OCI-LY1 (cell line): ENCODE data around the gene TICRR.

Source experiments
- H2AFZ ChIP-seq: fragments of 200-600 bp; sonication (generic), shearing (Covaris generic); 2 replicates; pipeline ENCODE4 v1.6.0; 2014; ENCODE audit warnings: antibody characterized with exemption, mild to moderate bottlenecking, low read length
- H3F3A ChIP-seq: fragments of 200-600 bp; sonication (generic), shearing (Covaris generic); 2 replicates; pipeline ENCODE4 v1.6.0; 2014; ENCODE audit warnings: mild to moderate bottlenecking, antibody characterized with exemption, low read length, moderate library complexity; ENCODE audit not compliant: insufficient read depth
- H3K27ac ChIP-seq: fragments of 200-600 bp; sonication (generic); 2 replicates; pipeline ENCODE4 v1.5.1; 2014; ENCODE audit warnings: low read length, mixed run types, mild to moderate bottlenecking, low read depth; ENCODE audit not compliant: poor library complexity, severe bottlenecking
- H3K27me3 ChIP-seq: fragments of 200-600 bp; sonication (generic); 2 replicates; pipeline ENCODE4 v1.6.0; 2014; ENCODE audit warnings: antibody characterized with exemption, mild to moderate bottlenecking, low read length, moderate library complexity; ENCODE audit not compliant: insufficient read depth
- H3K36me3 ChIP-seq: fragments of 200-600 bp; sonication (generic); 2 replicates; pipeline ENCODE4 v1.6.1; 2014; ENCODE audit warnings: mild to moderate bottlenecking, antibody characterized with exemption, low read length, moderate library complexity, mixed read lengths; ENCODE audit not compliant: insufficient read depth
- H3K4me1 ChIP-seq: fragments of 200-600 bp; sonication (generic); 2 replicates; pipeline ENCODE4 v1.5.1; 2014; ENCODE audit warnings: mild to moderate bottlenecking, low read length, moderate library complexity; ENCODE audit not compliant: insufficient read depth, severe bottlenecking
- H3K4me2 ChIP-seq: fragments of 200-600 bp; sonication (generic), shearing (Covaris generic); 2 replicates; pipeline ENCODE4 v1.6.1; 2014; ENCODE audit warnings: low read length
- H3K4me3 ChIP-seq: fragments of 200-600 bp; sonication (generic); 2 replicates; pipeline ENCODE4 v1.5.1; 2014; ENCODE audit warnings: low read length, low read depth, mild to moderate bottlenecking, mixed read lengths; ENCODE audit not compliant: poor library complexity, severe bottlenecking
- H3K79me2 ChIP-seq: fragments of 200-600 bp; shearing (Covaris generic); 2 replicates; pipeline ENCODE4 v1.6.1; 2016; ENCODE audit warnings: mixed run types, low read length, mixed read lengths; ENCODE audit not compliant: insufficient read depth
- H3K9ac ChIP-seq: fragments of 200-600 bp; sonication (generic), shearing (Covaris generic); 2 replicates; pipeline ENCODE4 v1.6.1; 2014; ENCODE audit warnings: mild to moderate bottlenecking, low read length, mixed read lengths
- H3K9me2 ChIP-seq: fragments of 200-600 bp; sonication (generic), shearing (Covaris generic); 2 replicates; pipeline ENCODE4 v1.6.1; 2014; ENCODE audit warnings: low read depth, mild to moderate bottlenecking, low read length, mixed read lengths
- H3K9me3 ChIP-seq: fragments of 200-600 bp; shearing (Covaris generic); 2 replicates; pipeline ENCODE4 v1.6.1; 2014; ENCODE audit warnings: low read length, mixed read lengths
- H4K20me1 ChIP-seq: fragments of 200-600 bp; sonication (generic), shearing (Covaris generic); 2 replicates; pipeline ENCODE4 v1.6.0; 2016; ENCODE audit warnings: mild to moderate bottlenecking, low read length; ENCODE audit not compliant: insufficient read depth
- EZH2 ChIP-seq: fragments of 200-600 bp; sonication (generic), shearing (Covaris generic); IDR thresholded peaks from 2 replicates; pipeline ENCODE4 v1.8.0; 2017; ENCODE audit warnings: borderline replicate concordance, mixed run types, mild to moderate bottlenecking, antibody characterized with exemption, low read length, moderate library complexity, mixed read lengths
- TF ChIP-seq, protein P1 (sequence below): fragments of 200-600 bp; sonication (generic), shearing (Covaris generic); IDR thresholded peaks from 2 replicates; pipeline ENCODE4 v1.5.1; 2017; ENCODE audit warnings: mild to moderate bottlenecking, antibody characterized with exemption, low read length, moderate library complexity, mixed read lengths

The TICRR gene

DNA sequence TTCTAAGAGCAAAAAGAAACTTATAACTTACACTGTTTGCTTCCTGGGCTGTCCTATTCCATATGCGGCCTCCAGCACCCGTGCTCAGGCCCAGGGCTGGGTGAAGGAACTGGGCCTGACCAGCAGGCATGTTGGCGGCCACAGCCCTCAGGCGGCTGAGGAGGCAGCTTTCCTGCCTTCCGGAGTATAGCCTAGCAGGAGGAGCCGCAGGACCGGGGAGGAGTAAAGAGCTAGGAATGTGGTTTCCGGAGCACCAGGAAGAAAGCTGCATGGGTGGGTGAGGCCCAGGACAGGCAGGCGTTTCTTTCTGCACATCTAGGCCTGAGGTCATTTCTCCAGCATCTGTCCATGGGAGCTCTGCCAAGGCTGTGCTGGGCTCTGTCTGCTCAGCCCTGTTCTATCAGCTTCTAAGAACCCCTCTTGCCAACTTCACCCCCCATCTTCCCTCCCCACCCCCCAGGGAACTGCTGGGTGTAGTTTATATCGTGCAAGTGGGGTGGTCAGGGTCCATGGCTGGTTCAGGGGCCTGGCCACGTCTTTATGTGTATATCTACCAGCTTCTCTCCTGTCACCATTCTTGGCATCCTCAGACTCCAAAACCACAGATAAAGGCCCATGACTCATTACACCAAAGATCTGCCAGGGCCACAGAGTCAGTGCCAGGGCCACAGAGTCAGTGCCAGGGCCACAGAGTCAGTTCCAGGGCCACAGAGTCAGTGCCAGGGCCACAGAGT lies 87.8 kb downstream of the TICRR start:
- Histone ChIP-seq H3K9ac (no peak overlapping the region), H3K27ac (no peak overlapping the region), H3K9me3 (no peaks in the 10 kb centered on the region), H3K36me3 (no peaks in the 10 kb centered on the region), H3K27me3 (no peaks in the 10 kb centered on the region), H3K9me2 (no peaks in the 10 kb centered on the region), H4K20me1 (no peaks in the 10 kb centered on the region), H2AFZ (no peak overlapping the region), H3K4me2 (no peak overlapping the region), H3F3A (no peaks in the 10 kb centered on the region), H3K4me3 (no peak overlapping the region), H3K79me2 (no peaks in the 10 kb centered on the region), H3K4me1 (no peaks in the 10 kb centered on the region)
- TF ChIP-seq, protein P1, sequence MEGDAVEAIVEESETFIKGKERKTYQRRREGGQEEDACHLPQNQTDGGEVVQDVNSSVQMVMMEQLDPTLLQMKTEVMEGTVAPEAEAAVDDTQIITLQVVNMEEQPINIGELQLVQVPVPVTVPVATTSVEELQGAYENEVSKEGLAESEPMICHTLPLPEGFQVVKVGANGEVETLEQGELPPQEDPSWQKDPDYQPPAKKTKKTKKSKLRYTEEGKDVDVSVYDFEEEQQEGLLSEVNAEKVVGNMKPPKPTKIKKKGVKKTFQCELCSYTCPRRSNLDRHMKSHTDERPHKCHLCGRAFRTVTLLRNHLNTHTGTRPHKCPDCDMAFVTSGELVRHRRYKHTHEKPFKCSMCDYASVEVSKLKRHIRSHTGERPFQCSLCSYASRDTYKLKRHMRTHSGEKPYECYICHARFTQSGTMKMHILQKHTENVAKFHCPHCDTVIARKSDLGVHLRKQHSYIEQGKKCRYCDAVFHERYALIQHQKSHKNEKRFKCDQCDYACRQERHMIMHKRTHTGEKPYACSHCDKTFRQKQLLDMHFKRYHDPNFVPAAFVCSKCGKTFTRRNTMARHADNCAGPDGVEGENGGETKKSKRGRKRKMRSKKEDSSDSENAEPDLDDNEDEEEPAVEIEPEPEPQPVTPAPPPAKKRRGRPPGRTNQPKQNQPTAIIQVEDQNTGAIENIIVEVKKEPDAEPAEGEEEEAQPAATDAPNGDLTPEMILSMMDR = no peak
- no peak for TF ChIP-seq EZH2

DNA sequence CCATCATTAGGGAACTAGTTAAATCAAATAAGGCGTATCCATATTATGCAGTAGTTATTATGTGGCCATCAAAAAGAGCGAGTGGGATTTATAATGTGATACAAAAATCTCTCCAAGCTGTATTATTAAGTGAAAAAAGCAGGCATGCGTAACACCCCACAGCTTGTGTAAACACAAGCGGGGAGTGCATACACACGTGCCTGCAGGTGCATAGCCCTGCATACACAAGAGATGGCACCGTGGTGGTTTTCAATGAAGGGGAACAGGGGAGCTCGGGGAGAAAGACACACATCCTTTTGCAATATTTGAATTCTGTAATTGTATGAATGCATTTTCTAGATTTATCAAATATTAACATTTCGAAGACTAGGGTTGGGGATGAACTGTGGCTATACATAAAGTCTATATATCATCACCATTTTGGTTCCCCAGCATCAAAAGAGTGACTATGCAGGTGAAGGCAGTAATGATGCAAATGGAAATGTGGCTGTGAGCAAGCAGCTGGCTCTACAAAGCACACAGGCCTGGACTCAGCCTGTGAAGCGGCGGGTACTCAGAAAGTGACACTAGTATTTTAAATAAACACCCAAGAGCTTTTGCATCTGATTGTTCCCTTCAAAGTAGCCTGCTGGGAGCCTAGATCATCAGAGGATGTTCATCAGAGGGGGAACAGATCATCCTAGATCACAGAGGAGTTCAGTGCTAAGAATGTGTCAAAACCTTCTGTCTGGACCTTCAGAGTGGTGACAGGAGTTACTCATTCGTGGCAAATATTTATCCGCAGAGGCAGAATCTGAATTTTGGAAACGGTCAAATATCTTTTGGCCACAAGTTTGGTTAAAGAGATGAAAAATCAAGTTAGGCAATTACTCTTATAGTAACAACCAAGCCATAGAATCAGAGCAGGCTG lies 89.4 kb downstream of the TICRR start:
- H3K79me2 ChIP-seq = no peaks in the 10 kb centered on the region
- H3K4me2 ChIP-seq = no peak overlapping the region
- H3K4me3 ChIP-seq = no peak overlapping the region
- TF ChIP-seq EZH2 = no peak
- TF ChIP-seq, protein P1 = no peak
- no peaks in the 10 kb centered on the region for H3K27me3 ChIP-seq
- no peaks in the 10 kb centered on the region for H4K20me1 ChIP-seq
- H3F3A ChIP-seq = no peaks in the 10 kb centered on the region
- H3K4me1 ChIP-seq = no peaks in the 10 kb centered on the region
- no peaks in the 10 kb centered on the region for H3K36me3 ChIP-seq
- no peaks in the 10 kb centered on the region for H3K9me2 ChIP-seq
- H2AFZ ChIP-seq = no peak overlapping the region
- H3K9ac ChIP-seq = no peak overlapping the region
- no peak overlapping the region for H3K27ac ChIP-seq
- H3K9me3 ChIP-seq = no peaks in the 10 kb centered on the region

- Histone ChIP-seq H3K4me3 (no peak overlapping the region), H3K9me3 (no peaks in the 10 kb centered on the region), H3F3A (no peaks in the 10 kb centered on the region), H3K9me2 (no peaks in the 10 kb centered on the region), H3K9ac (no peak overlapping the region), H3K27ac (no peak overlapping the region), H3K4me1 (no peaks in the 10 kb centered on the region), H3K27me3 (no peaks in the 10 kb centered on the region), H2AFZ (no peak overlapping the region), H3K36me3 (no peaks in the 10 kb centered on the region), H4K20me1 (no peaks in the 10 kb centered on the region), H3K4me2 (no peak overlapping the region), H3K79me2 (no peaks in the 10 kb centered on the region)
- TF ChIP-seq, protein P1 = no peak
- no peak for TF ChIP-seq EZH2
Measured at GRCh38 chr15:89665449-89666181, 90.3 kb downstream of the TICRR start.
